Stimulated activated CD8-positive, alpha-beta memory T cell treated with anti-CD3 and anti-CD28 coated beads, Interleukin-15, amount 100 ng/mL, for 4 hours (primary cell): ENCODE measurements around the gene MTMR10.

Source experiments
- DNase-seq, 2 donors: peaks; one replicate each; pipeline ENCODE4 v3.0.0-alpha.2; 2020; ENCODE audit warnings: low read depth in 2 of 2

The MTMR10 gene

DNA sequence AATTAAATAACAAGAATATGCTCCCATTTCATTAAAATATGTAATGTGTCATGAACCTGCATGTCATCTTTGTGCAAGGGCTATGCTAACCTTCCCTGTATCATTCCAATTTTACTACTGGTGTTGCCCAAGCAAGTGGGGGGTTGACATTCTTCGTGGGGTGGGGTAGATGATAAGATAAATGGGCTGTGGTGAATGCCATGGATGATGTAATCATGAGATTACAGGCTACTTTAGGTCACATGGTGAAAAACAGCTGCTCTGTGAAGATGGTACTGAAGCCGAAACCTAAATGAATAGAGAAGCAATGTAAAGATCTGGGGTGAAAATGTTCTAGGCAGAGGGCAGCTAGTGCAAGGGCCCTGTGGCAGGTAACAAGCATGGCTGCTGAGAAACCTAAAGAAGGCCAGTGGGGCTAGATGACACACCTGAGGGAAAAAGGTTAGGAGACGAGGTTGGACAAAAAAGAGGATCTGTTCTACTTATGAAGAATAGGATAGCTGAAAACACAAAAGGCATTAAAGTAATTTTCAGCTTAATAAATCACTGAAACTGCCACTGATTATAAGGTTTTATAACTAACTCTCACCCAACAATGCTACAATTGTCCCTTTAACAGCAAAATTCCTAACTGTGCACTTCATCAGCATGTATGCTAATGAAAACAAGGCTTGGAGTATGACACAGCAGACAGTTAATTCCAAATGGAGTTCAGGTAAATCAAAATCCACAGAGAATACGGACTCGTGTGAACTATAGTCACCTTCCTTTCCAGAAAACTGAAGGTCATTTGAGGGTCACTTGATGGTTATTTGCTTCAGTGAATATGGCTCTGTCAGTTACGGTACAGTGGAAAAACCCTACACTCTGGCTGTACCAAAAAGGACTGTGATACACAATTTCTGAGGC is 35.0 kb downstream of the MTMR10 start:
- no peak for DNase-seq

DNA sequence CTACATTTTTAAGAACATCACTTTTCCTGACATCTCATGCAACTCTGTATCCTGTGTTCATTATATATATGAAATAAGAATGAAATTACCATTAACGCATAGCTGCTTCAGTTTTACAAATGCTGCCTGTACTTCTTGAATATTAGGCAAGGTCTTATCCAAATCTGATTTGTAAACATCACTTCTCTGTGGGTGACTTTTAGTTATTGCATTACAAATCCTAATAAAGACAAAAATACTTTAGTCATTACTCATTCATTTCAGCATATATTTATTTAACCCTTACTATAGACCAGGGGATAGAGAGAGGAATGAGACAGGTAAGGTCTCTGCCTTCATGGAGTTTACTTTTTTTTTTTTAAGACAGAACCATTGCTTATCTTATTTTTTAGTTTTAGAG is 36.8 kb downstream of the MTMR10 start:
- no peak for DNase-seq

DNA sequence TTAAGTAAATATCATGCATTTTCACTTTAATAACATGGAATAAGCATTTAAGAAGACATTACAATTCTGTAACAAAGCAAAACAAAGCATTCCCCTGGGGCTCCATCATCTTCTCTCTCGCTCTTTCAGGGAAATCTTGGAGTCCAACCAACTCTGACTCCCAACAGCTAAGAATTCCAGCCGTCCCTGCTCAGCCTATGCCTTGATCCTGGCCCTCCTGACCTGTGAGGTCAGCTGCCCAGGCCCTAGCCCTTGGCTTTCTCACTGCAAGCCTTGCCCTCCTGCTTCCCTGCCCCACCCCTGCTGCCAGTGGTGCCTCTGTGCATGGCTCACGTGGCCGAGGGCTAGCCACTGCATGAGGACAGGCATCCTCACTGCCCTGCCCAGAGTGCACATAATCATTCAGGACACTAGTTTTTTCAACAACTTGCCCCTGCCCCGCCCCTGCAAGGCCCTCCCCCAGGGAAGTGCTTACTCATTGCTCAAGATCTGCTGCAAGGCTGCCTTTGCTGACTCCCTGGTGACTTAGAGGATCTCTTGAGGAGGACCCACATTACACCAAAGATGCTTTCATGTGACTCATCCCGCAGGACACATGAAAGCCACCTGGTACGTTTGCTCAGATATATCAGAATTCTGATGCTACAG is 37.6 kb downstream of the MTMR10 start:
- DNase-seq: no peak

- DNase-seq: no peak
These were observed 38.2 kb downstream of the MTMR10 start for GRCh38 chr15:30953183-30953582.

DNA sequence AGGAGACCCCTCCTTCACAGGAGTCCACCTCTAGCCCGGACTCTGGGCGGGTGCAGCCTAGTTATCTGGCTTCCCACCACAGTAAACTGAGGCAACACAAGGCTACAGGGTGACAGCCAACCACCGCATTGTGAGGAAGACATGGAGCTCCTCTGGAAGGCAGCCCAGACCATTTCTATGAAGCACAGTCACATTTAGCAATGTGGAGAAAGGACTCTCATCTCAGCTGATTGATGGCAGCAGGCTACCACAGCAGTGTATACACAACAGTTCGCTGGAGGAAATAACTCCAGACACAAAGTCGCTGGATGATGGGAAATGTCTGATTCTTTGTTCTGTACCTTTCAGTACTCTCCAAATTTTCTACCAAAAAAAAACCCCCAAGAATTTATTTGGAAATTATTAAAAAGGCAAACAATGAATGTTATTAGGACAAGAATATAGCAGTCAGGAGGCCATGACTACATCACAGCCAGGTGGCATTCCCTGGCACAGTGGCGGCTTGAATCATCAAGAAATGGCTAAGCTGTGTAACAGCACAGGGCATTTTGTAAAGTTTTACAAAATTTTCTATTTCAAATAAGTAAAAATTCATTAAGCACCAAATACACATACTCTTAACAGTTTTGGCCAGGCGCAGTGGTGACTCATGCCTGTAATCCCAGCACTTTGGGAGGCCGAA is 47.6 kb downstream of the MTMR10 start:
- DNase-seq: no peak

DNA sequence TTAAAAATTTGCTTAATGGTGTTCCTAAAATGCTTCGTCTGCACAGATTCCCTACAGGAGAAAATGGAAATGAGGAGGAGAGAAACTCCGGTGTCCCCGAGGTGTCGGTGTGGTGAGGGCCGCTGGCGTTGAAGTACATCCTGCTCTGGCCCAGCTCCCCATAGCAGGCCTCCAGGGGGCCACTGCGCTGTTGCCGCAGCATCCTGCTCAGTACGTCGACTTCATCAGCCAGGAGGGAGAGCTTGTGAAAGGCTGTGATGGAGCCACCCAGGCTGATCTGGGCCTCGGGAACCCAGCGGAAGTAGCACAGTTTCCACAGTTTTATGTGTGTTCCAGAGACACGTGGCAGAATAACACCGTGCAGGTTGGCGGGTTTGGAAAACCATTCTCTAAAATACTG is 49.9 kb downstream of the MTMR10 start:
- no peak for DNase-seq

DNA sequence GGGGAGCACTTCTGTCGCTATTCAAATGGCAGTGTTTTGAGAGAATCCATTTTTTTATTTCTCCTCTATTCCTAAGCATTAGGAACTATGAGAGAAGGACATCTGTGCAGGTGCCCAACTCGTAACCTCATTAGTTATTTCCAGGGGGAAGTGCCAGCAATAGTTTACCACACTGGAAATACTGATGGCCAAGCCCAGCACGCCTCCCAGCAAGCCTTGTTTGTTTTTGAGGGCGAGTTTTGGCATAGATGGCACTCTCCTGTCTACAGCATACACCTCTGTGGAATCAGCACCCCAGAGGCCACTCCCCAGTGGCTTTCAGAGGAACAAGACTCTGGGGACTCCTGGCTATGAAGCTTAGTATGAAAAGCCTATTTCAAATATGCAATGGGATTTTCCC is 51.1 kb downstream of the MTMR10 start:
- DNase-seq: no peak

DNA sequence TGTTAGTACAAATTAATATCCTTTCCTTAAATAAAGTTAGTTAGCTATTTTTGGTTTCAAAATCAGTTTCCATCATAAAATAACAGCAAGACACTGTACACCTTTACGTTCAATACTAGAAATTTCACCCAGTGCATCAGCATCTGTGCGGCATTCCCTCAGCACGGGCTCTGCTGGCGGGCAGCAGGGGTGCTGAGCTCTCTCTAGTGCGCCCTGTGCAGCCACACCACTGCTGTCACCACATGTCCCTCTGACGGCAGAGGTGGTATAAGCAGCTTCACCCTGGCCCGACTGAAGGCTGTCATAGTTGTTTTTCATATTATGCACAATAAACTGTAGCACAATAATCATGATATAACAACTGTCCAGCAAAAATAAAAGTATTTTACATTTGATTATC is 52.3 kb downstream of the MTMR10 start:
- DNase-seq: no peak

GRCh38 chr15:30933293-30933692 is 58.1 kb downstream of the MTMR10 start:
- DNase-seq: no peak

DNA sequence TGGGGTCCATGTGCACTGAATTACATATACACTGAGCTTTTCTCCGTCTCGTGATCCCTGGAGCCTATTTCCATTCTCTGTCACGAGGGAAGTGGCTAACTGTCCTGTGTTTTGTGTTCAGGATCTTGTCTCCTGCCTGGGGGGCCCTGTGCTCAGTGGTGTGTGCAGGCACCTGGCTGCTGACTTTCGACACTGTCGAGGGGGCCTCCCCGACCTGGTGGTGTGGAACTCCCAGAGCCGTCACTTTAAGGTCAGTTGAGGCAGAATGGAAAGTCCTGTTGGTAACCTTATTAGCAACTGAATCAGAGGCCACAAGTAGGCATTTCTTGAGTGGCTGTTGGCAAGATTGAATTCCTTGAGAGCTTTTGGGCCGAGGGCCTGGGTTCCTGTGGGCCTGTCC is 61.0 kb downstream of the MTMR10 start:
- DNase-seq: no peak

DNA sequence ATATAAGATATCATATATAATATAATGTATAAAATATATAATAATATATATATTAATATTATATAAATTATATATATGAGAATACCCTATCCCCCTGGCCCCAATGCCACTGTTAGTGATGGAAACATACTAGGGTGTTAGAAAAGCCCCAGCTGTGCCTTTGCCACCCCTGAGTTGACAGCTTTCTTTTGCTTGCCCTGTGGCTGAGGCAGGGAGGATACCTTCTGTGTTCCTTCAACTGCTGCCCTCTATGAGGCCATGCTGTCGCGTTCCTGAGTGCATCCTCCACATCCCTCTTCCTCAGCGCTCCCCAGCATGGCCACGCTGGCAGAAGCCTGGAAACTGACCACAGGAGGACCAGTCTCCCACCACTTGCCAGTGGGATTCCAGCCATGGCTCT is 61.4 kb downstream of the MTMR10 start:
- no peak for DNase-seq

DNA sequence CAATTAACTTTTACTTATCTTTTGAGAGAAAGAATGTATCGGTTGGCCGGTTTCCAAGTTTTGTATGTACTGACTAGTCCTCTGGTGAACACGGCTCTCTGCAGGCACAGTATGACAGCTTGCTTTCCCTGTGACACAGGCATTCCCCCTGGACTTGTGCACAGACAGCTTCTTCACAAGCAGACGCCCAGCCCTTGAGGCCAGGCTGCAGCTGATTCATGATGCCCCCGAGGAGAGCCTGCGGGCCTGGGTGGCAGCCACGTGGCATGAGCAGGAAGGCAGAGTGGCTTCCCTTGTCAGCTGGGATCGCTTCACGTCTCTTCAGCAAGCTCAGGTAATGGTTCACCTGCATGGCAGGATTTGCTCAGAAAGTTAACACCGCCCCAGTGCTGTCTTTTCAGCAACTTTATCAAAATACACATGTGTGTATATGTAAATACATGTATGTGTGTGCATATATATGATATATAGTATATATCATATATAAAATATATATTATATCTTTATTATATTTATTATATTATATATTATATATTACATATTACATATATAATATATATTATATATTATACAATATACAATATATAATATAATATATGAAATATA is 62.3 kb downstream of the MTMR10 start:
- DNase-seq: no peak

DNA sequence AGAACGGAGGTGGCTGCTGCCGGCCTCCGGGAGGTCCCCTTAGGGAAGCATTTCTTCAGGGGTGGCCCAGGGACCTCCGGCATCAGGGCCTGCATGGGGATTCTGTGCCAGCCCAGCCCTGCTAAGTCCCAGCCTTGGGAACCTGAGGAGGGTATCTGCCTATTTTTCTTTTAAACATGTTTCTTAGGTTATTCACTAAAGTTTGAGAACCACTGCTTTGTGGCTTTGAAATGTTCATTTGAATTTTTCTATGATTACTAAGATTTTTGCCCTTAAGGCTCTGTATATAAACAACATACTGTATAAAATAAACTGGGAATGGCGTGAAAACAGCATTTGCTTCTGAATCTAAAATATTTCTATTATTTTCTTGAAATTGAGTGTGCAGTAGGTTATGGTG is 63.4 kb downstream of the MTMR10 start:
- no peak for DNase-seq

- DNase-seq: no peak
These were observed 64.2 kb downstream of the MTMR10 start for GRCh38 chr15:30927148-30927761.

GRCh38 chr15:30926161-30926560 is 65.3 kb downstream of the MTMR10 start:
- no peak for DNase-seq

DNA sequence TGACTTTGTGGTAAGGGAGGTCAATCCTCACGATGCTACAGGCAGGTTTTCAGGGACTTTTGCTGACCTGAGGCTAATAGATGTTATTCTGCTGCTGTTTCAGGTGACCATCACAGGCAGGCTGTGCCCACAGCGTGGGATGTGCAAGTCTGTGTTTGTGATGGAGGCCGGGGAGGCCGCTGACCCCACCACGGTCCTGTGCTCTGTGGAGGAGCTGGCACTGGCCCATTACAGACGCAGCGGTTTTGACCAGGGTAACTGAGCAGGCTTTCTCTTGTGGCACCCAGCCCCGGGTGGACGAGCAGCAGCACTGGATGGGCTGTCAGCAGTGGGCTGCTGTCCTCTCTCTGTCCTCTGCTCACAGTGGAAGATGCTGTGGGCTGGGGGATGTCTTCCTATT is 65.7 kb downstream of the MTMR10 start:
- no peak for DNase-seq

GRCh38 chr15:30924353-30924752 is 67.1 kb downstream of the MTMR10 start:
- DNase-seq: no peak

- DNase-seq: no peak
These were observed 68.0 kb downstream of the MTMR10 start for GRCh38 chr15:30923429-30923828.

GRCh38 chr15:30922480-30923311 is 68.7 kb downstream of the MTMR10 start:
- no peak for DNase-seq

DNA sequence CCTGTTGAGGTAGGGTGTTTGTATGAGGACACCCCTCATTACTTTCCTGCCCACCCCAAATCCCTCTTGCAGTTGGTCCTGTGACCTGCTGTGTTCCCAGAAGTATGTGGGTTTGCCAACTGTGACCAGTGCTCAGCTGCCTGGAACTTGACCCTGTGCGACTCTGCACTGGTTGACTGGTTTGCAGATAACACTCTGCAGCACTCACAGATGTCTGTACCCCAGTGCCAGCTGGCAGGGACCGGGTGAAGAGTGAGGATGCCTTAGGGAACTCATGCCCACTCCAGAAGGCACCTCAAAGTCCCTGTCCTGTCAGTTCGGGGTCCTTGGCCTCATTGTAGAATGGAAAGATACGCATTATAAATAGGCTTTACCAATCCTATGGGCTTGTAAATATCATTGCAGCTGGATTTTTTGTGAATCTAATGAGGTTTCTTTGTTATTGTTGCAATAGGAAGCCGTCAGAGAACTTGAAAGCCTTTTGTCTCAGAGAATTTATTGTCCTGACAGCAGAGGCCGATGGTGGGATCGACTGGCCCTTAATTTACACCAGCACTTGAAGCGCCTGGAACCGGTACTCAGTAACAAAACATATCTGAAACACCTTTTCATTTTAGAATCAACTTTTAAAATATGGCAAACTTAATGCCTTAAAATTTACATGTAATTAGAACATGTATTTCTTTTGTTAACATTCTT is 69.5 kb downstream of the MTMR10 start:
- no peak for DNase-seq
